H1 (cell line): ENCODE results near the gene HOATZ. TPM values are rescaled to one million over a fixed set of nuclear protein-coding genes. Genes with fewer than 3 reads are reported as not detected.

Source experiments
- CTCF ChIA-PET: fragments of 300-600 bp; sonication (Branson Sonifier 250); formaldehyde crosslinking; loops from one replicate; lab custom pipeline; 2021; ENCODE audit not compliant: partially characterized antibody; lab: Charles Lee
- POLR2A ChIA-PET: fragments of 300-600 bp; sonication (Branson Sonifier 250); formaldehyde crosslinking; loops from one replicate; lab custom pipeline; 2021; ENCODE audit warnings: inconsistent platforms; ENCODE audit not compliant: partially characterized antibody; lab: Charles Lee
- DNase-seq, 2 experiments: peaks; one replicate each; pipeline versions ENCODE4 v3.0.0 to v3.0.0-alpha.2; 2010 to 2022; ENCODE audit warnings: low spot score in 2 of 2, low read depth in 1 of 2, mixed read lengths in 1 of 2
- FAIRE-seq: peaks from 2 replicates; lab custom pipeline; 2011; peaks lifted over from hg19 to GRCh38; lab: Jason Lieb, UNC
- H2AFZ ChIP-seq: 2 replicates; pipeline ENCODE4 v1.8.1; 2012; ENCODE audit warnings: low read length, inconsistent platforms
- H2AK5ac ChIP-seq: 2 replicates; pipeline ENCODE4 v1.6.1; 2013; ENCODE audit warnings: low read depth, low read length
- H2BK120ac ChIP-seq: replicated peaks from 2 replicates; pipeline ENCODE3; 2013; ENCODE audit warnings: low read depth, low read length, inconsistent platforms
- H2BK12ac ChIP-seq: 2 replicates; pipeline ENCODE4 v1.6.1; 2013; ENCODE audit warnings: low read depth, low read length
- H2BK15ac ChIP-seq: 2 replicates; pipeline ENCODE4 v1.6.1; 2013; ENCODE audit warnings: low read length
- H2BK20ac ChIP-seq: 2 replicates; pipeline ENCODE4 v1.6.1; 2013; ENCODE audit warnings: low read length
- H2BK5ac ChIP-seq: 2 replicates; pipeline ENCODE4 v1.6.1; 2013; ENCODE audit warnings: low read depth, low read length
- H3K14ac ChIP-seq: 2 replicates; pipeline ENCODE4 v1.6.1; 2013; ENCODE audit warnings: inconsistent platforms; ENCODE audit not compliant: insufficient read length
- H3K18ac ChIP-seq: 2 replicates; pipeline ENCODE4 v1.6.1; 2013; ENCODE audit warnings: low read length; ENCODE audit errors: extremely low read depth
- H3K23ac ChIP-seq: 2 replicates; pipeline ENCODE4 v1.6.1; 2013; ENCODE audit warnings: inconsistent platforms; ENCODE audit not compliant: insufficient read length
- H3K23me2 ChIP-seq: 2 replicates; pipeline ENCODE4 v1.6.1; 2013; ENCODE audit warnings: low read depth, low read length
- H3K27ac ChIP-seq: 2 replicates; pipeline ENCODE4 v1.6.1; 2011; ENCODE audit warnings: low read depth, low read length, inconsistent platforms
- H3K27me3 ChIP-seq, 4 experiments: replicated peaks in 1 of 4; 1 replicate in 1 of 4; 2 replicates in 3 of 4; pipeline versions ENCODE4 v1.6.1 to v1.8.1; 2011 to 2013; ENCODE audit warnings: low read length in 3 of 4, mild to moderate bottlenecking in 3 of 4, inconsistent platforms in 2 of 4, mixed read lengths in 2 of 4, moderate library complexity in 1 of 4; ENCODE audit not compliant: control insufficient read depth in 3 of 4, insufficient read depth in 3 of 4; ENCODE audit errors: extremely low read depth in 1 of 4
- H3K36me3 ChIP-seq, 4 experiments: 2 replicates each; pipeline versions ENCODE4 v1.6.1 to v1.8.1; 2011 to 2013; ENCODE audit warnings: mild to moderate bottlenecking in 4 of 4, low read length in 3 of 4, moderate library complexity in 2 of 4, control low read depth in 1 of 4, inconsistent platforms in 1 of 4; ENCODE audit not compliant: insufficient read depth in 4 of 4, control insufficient read depth in 2 of 4
- H3K4ac ChIP-seq: replicated peaks from 2 replicates; pipeline ENCODE3; 2013; ENCODE audit warnings: low read length, low read depth, mixed read lengths, inconsistent platforms; ENCODE audit not compliant: insufficient read length
- H3K4me1 ChIP-seq, 4 experiments: replicated peaks in 1 of 4; 1 replicate in 1 of 4; 2 replicates in 3 of 4; pipeline versions ENCODE4 v1.6.1 to v1.8.1; 2011 to 2013; ENCODE audit warnings: low read length in 3 of 4, inconsistent platforms in 2 of 4, mixed read lengths in 1 of 4; ENCODE audit not compliant: insufficient read depth in 4 of 4, control insufficient read depth in 3 of 4
- H3K4me2 ChIP-seq, 2 experiments: 2 replicates each; pipeline versions ENCODE4 v1.6.1 to v1.8.1; 2011 to 2013; ENCODE audit warnings: low read depth in 2 of 2, low read length in 2 of 2, control low read depth in 1 of 2, inconsistent platforms in 1 of 2, mild to moderate bottlenecking in 1 of 2; ENCODE audit not compliant: insufficient read depth in 1 of 2
- H3K4me3 ChIP-seq, 4 experiments: fragments of 200-600, 300-600 bp in 1 of 4; sonication (generic), shearing (Covaris generic), sonication (Bioruptor Twin) in 1 of 4; 2 replicates each; pipeline versions ENCODE4 v1.5.1 to v1.8.1; 2011 to 2016; ENCODE audit warnings: low read length in 4 of 4, low read depth in 3 of 4, control low read depth in 2 of 4, inconsistent platforms in 2 of 4, mild to moderate bottlenecking in 2 of 4, mixed read lengths in 1 of 4, moderate library complexity in 1 of 4; ENCODE audit not compliant: insufficient read depth in 2 of 4; ENCODE audit errors: extremely low read depth in 1 of 4
- H3K56ac ChIP-seq: replicated peaks from 2 replicates; pipeline ENCODE3; 2013; ENCODE audit warnings: low read depth, mild to moderate bottlenecking, mixed read lengths, low read length, inconsistent platforms; ENCODE audit not compliant: insufficient read length
- H3K79me1 ChIP-seq: 2 replicates; pipeline ENCODE4 v1.6.1; 2013; ENCODE audit warnings: low read depth, low read length, control low read depth
- H3K79me2 ChIP-seq, 2 experiments: 2 replicates each; pipeline versions ENCODE4 v1.6.1 to v1.8.1; 2012 to 2013; ENCODE audit warnings: low read length in 2 of 2, mild to moderate bottlenecking in 2 of 2, inconsistent platforms in 1 of 2; ENCODE audit not compliant: insufficient read depth in 2 of 2, control insufficient read depth in 1 of 2
- H3K9ac ChIP-seq, 4 experiments: replicated peaks in 1 of 4; 1 replicate in 1 of 4; 2 replicates in 3 of 4; pipeline versions ENCODE4 v1.6.1 to v1.8.1; 2011 to 2013; ENCODE audit warnings: low read depth in 3 of 4, low read length in 3 of 4, control low read depth in 2 of 4, mild to moderate bottlenecking in 2 of 4, moderate library complexity in 2 of 4, inconsistent platforms in 1 of 4; ENCODE audit errors: extremely low read depth in 1 of 4
- H3K9me3 ChIP-seq, 2 experiments: 2 replicates each; pipeline versions ENCODE4 v1.6.1 to v1.8.1; 2012 to 2013; ENCODE audit warnings: mild to moderate bottlenecking in 2 of 2, moderate library complexity in 2 of 2, control low read depth in 1 of 2, inconsistent platforms in 1 of 2, low read depth in 1 of 2, low read length in 1 of 2, mixed read lengths in 1 of 2; ENCODE audit not compliant: insufficient read depth in 2 of 2
- H4K20me1 ChIP-seq, 2 experiments: replicated peaks in 1 of 2; 2 replicates each; pipeline versions ENCODE3 to v1.8.1; 2011 to 2013; ENCODE audit warnings: inconsistent platforms in 2 of 2, low read length in 2 of 2, mild to moderate bottlenecking in 1 of 2; ENCODE audit not compliant: insufficient read depth in 2 of 2, control insufficient read depth in 1 of 2
- H4K5ac ChIP-seq: 2 replicates; pipeline ENCODE4 v1.6.1; 2013; ENCODE audit warnings: low read length, low read depth, mixed read lengths, inconsistent platforms; ENCODE audit not compliant: insufficient read length
- H4K8ac ChIP-seq: 2 replicates; pipeline ENCODE4 v1.8.0; 2013; ENCODE audit warnings: mild to moderate bottlenecking, moderate library complexity, low read length, inconsistent platforms; ENCODE audit not compliant: insufficient read depth; ENCODE audit errors: extremely low read depth
- H4K91ac ChIP-seq: replicated peaks from 2 replicates; pipeline ENCODE3; 2013; ENCODE audit warnings: low read length, mixed read lengths, inconsistent platforms; ENCODE audit not compliant: insufficient read length
- ASH2L ChIP-seq: fragments of 200-600, 300-600 bp; sonication (generic); IDR thresholded peaks from one replicate; pipeline ENCODE4 v1.7.1; 2017; ENCODE audit warnings: low read length
- ATF3 ChIP-seq: IDR thresholded peaks from 2 replicates; pipeline ENCODE4 v1.6.1; 2011; ENCODE audit warnings: low read depth, mild to moderate bottlenecking, low read length; ENCODE audit not compliant: insufficient read depth
- BRCA1 ChIP-seq: IDR thresholded peaks from 2 replicates; pipeline ENCODE4 v1.6.1; 2012; ENCODE audit warnings: low read depth, low read length, improper control_type of control experiment
- FOSL1 ChIP-seq: IDR thresholded peaks from 2 replicates; pipeline ENCODE4 v1.6.1; 2011; ENCODE audit warnings: mild to moderate bottlenecking, low read depth, low read length, moderate library complexity; ENCODE audit not compliant: insufficient read depth
- GABPA ChIP-seq: IDR thresholded peaks from 2 replicates; pipeline ENCODE4 v1.6.1; 2011; ENCODE audit warnings: mild to moderate bottlenecking, low read length, moderate library complexity, borderline replicate concordance; ENCODE audit not compliant: insufficient read depth
- POLR2A ChIP-seq, 2 experiments: IDR thresholded peaks; 1 replicate in 1 of 2; 2 replicates in 1 of 2; pipeline ENCODE4 v1.6.1; 2011; ENCODE audit warnings: low read depth in 2 of 2, low read length in 2 of 2, mild to moderate bottlenecking in 2 of 2; ENCODE audit errors: control extremely low read depth in 1 of 2
- RXRA ChIP-seq: IDR thresholded peaks from 2 replicates; pipeline ENCODE4 v1.6.1; 2011; ENCODE audit warnings: low read depth, mild to moderate bottlenecking, low read length, moderate library complexity; ENCODE audit not compliant: insufficient read depth
- SIX5 ChIP-seq: IDR thresholded peaks from 2 replicates; pipeline ENCODE4 v1.6.1; 2011; ENCODE audit warnings: mild to moderate bottlenecking, low read depth, low read length
- TCF12 ChIP-seq: IDR thresholded peaks from 2 replicates; pipeline ENCODE4 v1.6.1; 2011; ENCODE audit warnings: low read depth, mild to moderate bottlenecking, low read length
- TEAD4 ChIP-seq: IDR thresholded peaks from 2 replicates; pipeline ENCODE4 v1.6.1; 2012; ENCODE audit warnings: low read depth, low read length, inconsistent platforms, mixed read lengths
- YY1 ChIP-seq: IDR thresholded peaks from 2 replicates; pipeline ENCODE4 v1.6.1; 2011; ENCODE audit warnings: low read depth, mild to moderate bottlenecking, low read length
- WGBS, 2 experiments: shearing (Covaris generic) in 1 of 2; methylation state at CpG; one replicate each; pipeline versions ENCODE4 v1.1.6 to v1.1.7; 2013 to 2015; ENCODE audit warnings: low lambda C conversion rate in 2 of 2, mixed read lengths in 2 of 2, inconsistent platforms in 1 of 2, low coverage in 1 of 2, missing lambda C conversion rate in 1 of 2; ENCODE audit not compliant: insufficient replicate concordance in 2 of 2, insufficient coverage in 1 of 2, insufficient read length in 1 of 2; ENCODE audit errors: extremely low coverage in 1 of 2, missing lambda C conversion rate in 1 of 2; 5-methylcytosine and 5-hydroxymethylcytosine counted together
- polyA plus RNA-seq, 7 experiments: library from polyadenylated mRNA; depleted of rRNA in 3 of 7; stranded (reverse) in 5 of 7; unstranded in 2 of 7; fragments of >200 nt in 5 of 7; fragments of 200-250 nt in 2 of 7; gene quantifications; 1 replicate in 5 of 7; 2 replicates in 1 of 7; 4 replicates in 1 of 7; pipeline versions ENCODE4 v1.2.1 to v1.2.3, GENCODE V29; 2011 to 2013; ENCODE audit warnings: missing spikeins in 2 of 7, mixed read lengths in 2 of 7
- total RNA-seq: library from RNA; stranded (reverse); fragmentation: NEBNext Ultra II Directional; extraction: Animal tissue kit (Norgen Biotek cat#: 25700); gene quantifications from 2 replicates; pipeline ENCODE4 v1.2.1, GENCODE V29; 2021

Gene HOATZ
- total and polyA plus RNA-seq, 2 of the 8 experiments (the other 6 are each of a cell fraction or from before 2014, with no cell fraction given) = not detected

DNA sequence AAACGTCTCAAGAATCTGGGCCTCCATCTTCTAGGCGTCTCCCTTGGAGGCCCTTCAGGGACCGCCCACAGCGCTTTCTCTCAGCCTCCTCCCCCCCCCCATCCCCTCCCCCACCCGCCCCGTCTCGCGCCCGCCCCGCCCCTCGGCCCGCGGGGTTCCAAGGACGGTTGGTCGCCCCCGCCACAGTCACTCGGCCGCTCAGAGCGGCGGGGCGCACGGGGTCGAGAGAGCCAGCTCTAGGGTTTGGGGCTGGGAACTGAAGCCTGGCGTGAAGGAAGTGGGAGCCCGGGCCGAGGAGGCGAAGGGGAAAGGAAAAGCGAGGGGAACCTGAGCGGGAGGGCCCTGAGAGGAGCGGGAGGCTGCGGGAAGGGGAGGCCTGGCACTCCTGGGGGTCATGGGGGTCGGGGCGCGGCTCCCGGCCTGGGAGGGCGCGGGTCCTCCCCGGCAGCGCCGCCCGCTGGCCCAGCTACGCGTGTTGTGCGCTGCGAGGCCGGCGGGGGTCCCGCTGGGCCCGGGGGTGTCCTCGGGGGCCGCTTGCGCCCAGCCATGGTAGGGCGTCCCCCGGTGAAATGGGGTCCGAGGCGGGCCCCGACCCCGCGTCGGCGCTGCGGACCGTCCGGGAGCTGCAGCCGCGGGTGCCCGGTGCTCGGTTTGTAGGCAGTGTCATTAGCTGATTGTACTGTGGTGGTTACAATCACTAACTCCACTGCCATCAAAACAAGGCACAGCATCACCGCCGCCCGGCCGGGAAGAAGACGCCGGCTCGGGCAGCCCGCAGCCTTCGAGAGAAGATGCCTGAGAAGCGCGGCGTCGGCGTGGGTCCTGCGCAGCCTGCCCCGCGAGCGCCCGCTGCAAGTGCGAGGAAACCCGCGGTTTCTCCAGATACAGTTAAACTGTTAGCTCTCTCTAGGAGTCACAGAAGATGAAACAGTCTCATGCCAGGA lies 2.0 kb upstream of the HOATZ start, which contains the start of gene BTG4:
Gene BTG4, minus strand, starts transcription at position 91 of the 944 bp plus-strand sequence. CDS start 13,610 bp downstream, outside the sequence.
- Histone ChIP-seq H3K14ac (peak within 1 kb of the TSS; percentile 91), H3K79me1 (no peaks in the 10 kb centered on the region), H3K18ac (peak within 1 kb of the TSS; percentile 85; the same call in 1 of the 2 replicates), H3K27ac (no peak within 1 kb of the TSS), H3K36me3 (no peaks in the 10 kb centered on the region), H3K23ac (no peak within 1 kb of the TSS), H4K91ac (peak within 1 kb of the TSS; percentile 65), H2BK5ac (no peak within 1 kb of the TSS), H2BK120ac (no peak within 1 kb of the TSS), H3K56ac (no peak within 1 kb of the TSS), H4K20me1 (no peaks in the 10 kb centered on the region), H3K4me1 (peaks cover 0 to 10% (median 6%) of the 10 kb centered on the region in 4 experiments; a peak in 5 of 7 replicates), H2AFZ (peak within 1 kb of the TSS; percentile 83; the same call in 1 of the 2 replicates), H3K9ac (no peak within 1 kb of the TSS), H3K4me3 (peak within 1 kb of the TSS; percentile 34 to 77 (median 46)), H3K79me2 (no peaks in the 10 kb centered on the region), H4K8ac (peak within 1 kb of the TSS; percentile 85), H3K9me3 (no peaks in the 10 kb centered on the region), H2BK20ac (0 out of 2 replicates have a peak within 1 kb of the TSS, but pooled peaks have one; percentile 6), H2BK12ac (peak within 1 kb of the TSS; percentile 75; the same call in 1 of the 2 replicates), H2AK5ac (peak within 1 kb of the TSS; percentile 46; the same call in 1 of the 2 replicates), H3K4me2 (peak within 1 kb of the TSS; percentile 72 to 81), H4K5ac (peak within 1 kb of the TSS; percentile 28), H2BK15ac (0 out of 2 replicates have a peak within 1 kb of the TSS, but pooled peaks have one; percentile 46), H3K23me2 (peaks cover 9% of the 10 kb centered on the region; the same call in 1 of the 2 replicates), H3K4ac (no peak within 1 kb of the TSS), H3K27me3 (peaks cover 11 to 38% (median 26%) of the 10 kb centered on the region in 4 experiments)
- DNase-seq (peak in 1 of 2 experiments; percentile 65), FAIRE-seq (no peak)
- ChIA-PET POLR2A (interaction anchor here (0.9 to 1.5 kb wide), 4 partner anchors 9 to 29 kb away, joined by 3 to 4 read pairs (median 3); partner anchors contain the start of gene LAYN), CTCF (interaction anchor here (0.7 to 3.4 kb wide), 16 partner anchors 11 to 83 kb away, joined by 3 to 22 read pairs (median 4); no protein-coding TSS in a partner anchor)
- 5% methylated on average over 42 of the region's 90 CpGs; no CpG with 5 or more reads in 1 of the 2 experiments for WGBS, 2 experiments
- TF ChIP-seq POLR2A (IDR thresholded peaks at IDR 0.05; ENCODE audit: control extremely low read depth in 1 of 2, low read depth in 2 of 2, low read length in 2 of 2) (no peak; a peak in 1 of 3 replicates), FOSL1 (no peak), TCF12 (0 out of 2 replicates have a peak, but pooled peaks have one; percentile 6), TEAD4 (no peak), ASH2L (peak; percentile 62), YY1 (no peak), GABPA (no peak), RXRA (no peak), BRCA1 (no peak), ATF3 (no peak), SIX5 (no peak)
